Astrocyte of the spinal cord (primary cell): Measurements from ENCODE around the gene PGM3.

Experiments
- DNase-seq: peaks from one replicate; pipeline ENCODE4 v3.0.0; 2011; ENCODE audit warnings: low read depth, low spot score
- H3K4me3 ChIP-seq: 2 replicates; pipeline ENCODE4 v1.5.1; 2011; ENCODE audit warnings: low read depth, mild to moderate bottlenecking, low read length, moderate library complexity
- CTCF ChIP-seq: IDR thresholded peaks from 2 replicates; pipeline ENCODE4 v1.5.1; 2012; ENCODE audit warnings: low read depth, mild to moderate bottlenecking, low read length, inconsistent platforms
- in situ Hi-C: cut with HindIII; loops from 2 replicates; pipeline ENCODE4 v1.10.0; 2017; ENCODE audit warnings: low sequenced_read_pairs

PGM3 gene

DNA sequence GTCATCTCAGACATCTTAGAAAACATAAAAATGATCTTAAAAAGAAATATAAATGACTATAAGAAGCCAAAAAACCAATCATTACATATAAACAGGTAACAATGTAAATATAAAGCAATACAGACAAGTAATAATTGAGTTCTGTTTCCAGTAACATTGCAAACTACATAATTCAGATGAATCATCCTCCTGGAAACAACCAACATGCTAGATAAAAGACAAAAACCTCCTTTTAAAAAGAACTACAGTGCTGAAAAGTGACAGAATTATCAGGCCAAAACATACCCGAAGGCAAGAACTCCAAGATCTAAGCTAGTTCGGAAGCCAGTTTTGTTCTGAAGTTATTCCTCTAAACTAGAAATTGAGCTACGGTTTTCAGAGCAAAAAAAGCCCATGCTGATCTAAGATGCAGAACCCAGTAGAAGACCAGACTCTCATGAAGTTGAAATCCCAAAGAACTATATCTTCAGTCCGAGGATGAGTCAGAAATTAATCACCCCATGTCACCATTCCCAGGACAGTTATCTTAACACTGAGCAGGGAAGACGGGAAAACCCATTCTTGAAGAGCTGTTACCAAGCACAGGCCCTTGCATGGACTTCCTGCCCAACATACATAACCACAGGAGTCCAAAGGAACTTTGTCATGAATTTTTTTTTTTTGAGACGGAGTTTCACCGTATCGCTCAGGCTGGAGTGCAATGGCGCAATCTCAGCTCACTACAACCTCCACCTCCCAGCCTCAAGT is 9.8 kb downstream of the PGM3 start:
- peak; percentile 72 for DNase-seq
- in situ Hi-C loops: no loop called here
- TF ChIP-seq CTCF: no peak
- H3K4me3 ChIP-seq: no peak overlapping the region

GRCh38 chr6:83182114-83182513 is 11.0 kb downstream of the PGM3 start:
- TF ChIP-seq CTCF: no peak
- no peak for DNase-seq
- in situ Hi-C loops: no loop called here
- no peak overlapping the region for H3K4me3 ChIP-seq

DNA sequence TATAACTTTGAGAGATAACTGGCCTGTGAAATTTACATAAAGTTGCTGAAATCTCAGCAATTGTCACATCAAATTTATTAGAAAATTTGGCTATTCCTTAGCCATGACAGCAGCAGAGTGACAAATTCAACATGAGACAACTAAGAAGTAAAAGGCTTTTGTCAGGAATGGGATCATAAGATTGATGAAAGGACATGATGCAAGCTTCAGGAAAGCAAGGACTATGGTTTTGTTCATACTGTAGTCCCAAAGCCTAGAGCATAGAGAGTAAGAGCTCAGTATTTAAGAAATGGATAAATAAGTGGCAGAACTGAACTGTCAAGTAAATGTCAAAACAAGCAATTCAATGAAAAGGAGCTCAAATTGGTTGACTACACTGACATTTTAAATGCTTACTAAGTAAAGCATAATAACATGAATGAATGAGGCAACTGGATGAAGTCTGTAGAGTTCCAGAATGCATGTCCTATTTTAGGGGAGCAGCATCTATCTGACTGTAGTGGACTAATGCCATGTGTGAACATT is 12.6 kb downstream of the PGM3 start:
- no peak overlapping the region for H3K4me3 ChIP-seq
- no peak for DNase-seq
- in situ Hi-C loops: no loop called here
- TF ChIP-seq CTCF: no peak

GRCh38 chr6:83176246-83176645 is 16.8 kb downstream of the PGM3 start:
- no peak for DNase-seq
- H3K4me3 ChIP-seq: no peak overlapping the region
- no peak for TF ChIP-seq CTCF
- in situ Hi-C loops: no loop called here

GRCh38 chr6:83169511-83169910 is 23.6 kb downstream of the PGM3 start:
- DNase-seq: no peak
- no peak for TF ChIP-seq CTCF
- in situ Hi-C loops: no loop called here
- H3K4me3 ChIP-seq: no peak overlapping the region

GRCh38 chr6:83169106-83169505 is 24.0 kb downstream of the PGM3 start:
- no peak for DNase-seq
- no peak overlapping the region for H3K4me3 ChIP-seq
- in situ Hi-C loops: no loop called here
- no peak for TF ChIP-seq CTCF

DNA sequence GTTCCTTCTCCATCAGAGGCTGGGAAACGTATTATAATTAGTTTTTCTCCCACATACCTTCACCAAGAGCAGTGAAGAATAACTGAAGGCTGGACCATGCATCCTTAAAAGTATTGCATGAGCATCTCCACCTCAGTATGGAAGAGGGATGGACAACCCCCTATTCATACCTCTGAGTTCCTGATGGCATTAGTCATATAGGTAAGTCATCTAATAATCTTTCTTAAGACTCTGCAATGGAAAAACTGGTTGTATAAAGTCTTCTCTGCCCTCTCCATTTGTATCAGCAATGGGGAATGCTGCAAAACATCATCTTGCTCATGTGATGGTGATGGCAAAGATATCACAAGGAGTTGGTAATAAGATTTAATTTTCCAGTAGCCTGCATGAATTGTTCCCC is 24.5 kb downstream of the PGM3 start:
- no peak for TF ChIP-seq CTCF
- in situ Hi-C loops: no loop called here
- no peak for DNase-seq
- no peak overlapping the region for H3K4me3 ChIP-seq
